ENCODE data around the gene MTX3.
A peak's percentile ranks its signal among the peaks of the same experiment; 100 is the strongest.

Gene MTX3

DNA sequence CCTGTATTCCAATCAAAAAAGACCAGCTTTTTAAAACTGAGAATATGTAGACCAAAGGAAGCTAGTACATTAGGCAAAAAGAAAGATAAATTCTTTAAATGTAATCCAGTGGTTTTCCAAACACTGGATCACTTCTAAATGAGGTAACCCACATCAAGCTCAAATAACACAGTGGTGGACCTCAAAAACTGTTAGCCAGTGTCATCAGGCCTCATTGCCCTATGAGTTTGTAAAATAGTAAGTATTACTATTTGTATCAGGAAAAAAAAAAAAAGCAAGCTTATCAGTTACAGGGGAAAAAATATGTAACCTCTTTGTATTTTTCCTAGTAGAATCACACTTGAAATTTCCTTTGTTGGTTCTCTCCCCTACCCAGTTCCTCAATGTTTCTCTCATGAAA is 6.7 kb downstream of the MTX3 start:
- H3K27ac ChIP-seq (ENCODE audit: poor library complexity, severe bottlenecking) = no peak overlapping the region
- H3K4me3 ChIP-seq (ENCODE audit: severe bottlenecking) = no peak overlapping the region
- TF ChIP-seq, protein P1, sequence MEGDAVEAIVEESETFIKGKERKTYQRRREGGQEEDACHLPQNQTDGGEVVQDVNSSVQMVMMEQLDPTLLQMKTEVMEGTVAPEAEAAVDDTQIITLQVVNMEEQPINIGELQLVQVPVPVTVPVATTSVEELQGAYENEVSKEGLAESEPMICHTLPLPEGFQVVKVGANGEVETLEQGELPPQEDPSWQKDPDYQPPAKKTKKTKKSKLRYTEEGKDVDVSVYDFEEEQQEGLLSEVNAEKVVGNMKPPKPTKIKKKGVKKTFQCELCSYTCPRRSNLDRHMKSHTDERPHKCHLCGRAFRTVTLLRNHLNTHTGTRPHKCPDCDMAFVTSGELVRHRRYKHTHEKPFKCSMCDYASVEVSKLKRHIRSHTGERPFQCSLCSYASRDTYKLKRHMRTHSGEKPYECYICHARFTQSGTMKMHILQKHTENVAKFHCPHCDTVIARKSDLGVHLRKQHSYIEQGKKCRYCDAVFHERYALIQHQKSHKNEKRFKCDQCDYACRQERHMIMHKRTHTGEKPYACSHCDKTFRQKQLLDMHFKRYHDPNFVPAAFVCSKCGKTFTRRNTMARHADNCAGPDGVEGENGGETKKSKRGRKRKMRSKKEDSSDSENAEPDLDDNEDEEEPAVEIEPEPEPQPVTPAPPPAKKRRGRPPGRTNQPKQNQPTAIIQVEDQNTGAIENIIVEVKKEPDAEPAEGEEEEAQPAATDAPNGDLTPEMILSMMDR (IDR thresholded peaks at IDR 0.05; ENCODE audit: poor library complexity, severe bottlenecking) = no peak
- DNase-seq (ENCODE audit: low spot score) = no peak
- H3K4me1 ChIP-seq (ENCODE audit: insufficient read depth, poor library complexity, severe bottlenecking) = peaks cover 2% of the 10 kb centered on the region
- no peak for ATAC-seq (ENCODE audit: low read depth)
- H3K9me3 ChIP-seq (ENCODE audit: severe bottlenecking) = no peaks in the 10 kb centered on the region
- peaks cover 93% of the 10 kb centered on the region for H3K36me3 ChIP-seq (ENCODE audit: low read depth)
- H3K27me3 ChIP-seq (ENCODE audit: insufficient read depth, poor library complexity, severe bottlenecking) = no peaks in the 10 kb centered on the region

DNA sequence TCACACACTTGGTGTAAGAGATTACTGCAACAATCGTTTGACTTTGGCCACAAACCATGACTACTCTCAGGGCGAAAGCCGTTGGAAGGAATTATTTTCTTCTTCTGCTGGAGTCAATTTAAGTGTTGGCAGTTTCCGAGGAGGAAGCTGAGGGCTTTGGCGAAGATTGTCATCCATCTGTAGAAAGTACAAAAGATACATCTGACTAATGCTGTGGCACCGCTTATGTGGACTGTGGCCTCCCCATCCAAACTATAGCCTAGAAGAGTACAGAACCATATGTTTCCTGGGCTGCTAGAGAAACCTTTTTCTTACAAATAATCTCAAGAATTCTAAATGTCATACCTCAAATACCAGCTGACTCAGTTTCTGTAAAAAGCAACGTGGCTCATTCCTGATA is 7.4 kb downstream of the MTX3 start:
- ATAC-seq (ENCODE audit: low read depth) = no peak
- TF ChIP-seq, protein P1 (IDR thresholded peaks at IDR 0.05; ENCODE audit: poor library complexity, severe bottlenecking) = no peak
- Histone ChIP-seq H3K4me1 (ENCODE audit: insufficient read depth, poor library complexity, severe bottlenecking) (no peaks in the 10 kb centered on the region), H3K9me3 (ENCODE audit: severe bottlenecking) (no peaks in the 10 kb centered on the region), H3K27me3 (ENCODE audit: insufficient read depth, poor library complexity, severe bottlenecking) (no peaks in the 10 kb centered on the region), H3K4me3 (ENCODE audit: severe bottlenecking) (no peak overlapping the region), H3K27ac (ENCODE audit: poor library complexity, severe bottlenecking) (no peak overlapping the region), H3K36me3 (ENCODE audit: low read depth) (peaks cover 93% of the 10 kb centered on the region)
- no peak for DNase-seq (ENCODE audit: low spot score)

- peaks cover 94% of the 10 kb centered on the region for H3K36me3 ChIP-seq (ENCODE audit: low read depth)
- no peaks in the 10 kb centered on the region for H3K9me3 ChIP-seq (ENCODE audit: severe bottlenecking)
- DNase-seq (ENCODE audit: low spot score) (no peak), ATAC-seq (ENCODE audit: low read depth) (no peak)
- no peaks in the 10 kb centered on the region for H3K27me3 ChIP-seq (ENCODE audit: insufficient read depth, poor library complexity, severe bottlenecking)
- no peak overlapping the region for H3K27ac ChIP-seq (ENCODE audit: poor library complexity, severe bottlenecking)
- no peaks in the 10 kb centered on the region for H3K4me1 ChIP-seq (ENCODE audit: insufficient read depth, poor library complexity, severe bottlenecking)
- no peak overlapping the region for H3K4me3 ChIP-seq (ENCODE audit: severe bottlenecking)
- TF ChIP-seq, protein P1 (IDR thresholded peaks at IDR 0.05; ENCODE audit: poor library complexity, severe bottlenecking) = no peak
Observed at GRCh38 chr5:79982136-79982535, 8.9 kb downstream of the MTX3 start.

- ATAC-seq (ENCODE audit: low read depth) = no peak
- TF ChIP-seq, protein P1 (IDR thresholded peaks at IDR 0.05; ENCODE audit: poor library complexity, severe bottlenecking) = no peak
- no peaks in the 10 kb centered on the region for H3K9me3 ChIP-seq (ENCODE audit: severe bottlenecking)
- H3K27ac ChIP-seq (ENCODE audit: poor library complexity, severe bottlenecking) = no peak overlapping the region
- no peaks in the 10 kb centered on the region for H3K27me3 ChIP-seq (ENCODE audit: insufficient read depth, poor library complexity, severe bottlenecking)
- no peak overlapping the region for H3K4me3 ChIP-seq (ENCODE audit: severe bottlenecking)
- DNase-seq (ENCODE audit: low spot score) = no peak
- peaks cover 12% of the 10 kb centered on the region for H3K4me1 ChIP-seq (ENCODE audit: insufficient read depth, poor library complexity, severe bottlenecking)
- peaks cover 50% of the 10 kb centered on the region for H3K36me3 ChIP-seq (ENCODE audit: low read depth)
Observed at GRCh38 chr5:79976759-79977515, 14.1 kb downstream of the MTX3 start.

DNA sequence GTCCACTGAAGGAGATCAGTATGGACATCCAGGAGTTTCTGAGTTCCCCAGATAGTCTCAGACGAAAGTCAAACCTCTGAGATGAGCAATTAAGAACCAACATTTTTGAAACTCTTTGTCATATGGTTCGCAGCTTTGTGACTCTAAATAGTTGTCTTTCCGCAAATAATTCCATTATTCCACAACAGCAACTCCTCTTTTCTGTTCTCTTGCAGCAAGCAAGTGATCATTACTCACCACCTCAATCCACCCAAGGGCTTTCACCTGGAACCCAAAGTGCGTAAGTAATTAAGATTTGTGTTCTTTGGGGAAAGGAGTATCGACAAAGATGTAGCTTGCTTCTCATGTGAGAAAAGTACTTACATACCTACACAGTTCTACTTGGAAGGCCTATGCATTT is 15.6 kb downstream of the MTX3 start:
- no peaks in the 10 kb centered on the region for H3K27me3 ChIP-seq (ENCODE audit: insufficient read depth, poor library complexity, severe bottlenecking)
- peaks cover 20% of the 10 kb centered on the region for H3K4me1 ChIP-seq (ENCODE audit: insufficient read depth, poor library complexity, severe bottlenecking)
- peak overlapping the region; percentile 69 for H3K27ac ChIP-seq (ENCODE audit: poor library complexity, severe bottlenecking)
- H3K36me3 ChIP-seq (ENCODE audit: low read depth) = peaks cover 35% of the 10 kb centered on the region
- DNase-seq (ENCODE audit: low spot score) (no peak), ATAC-seq (ENCODE audit: low read depth) (no peak)
- H3K4me3 ChIP-seq (ENCODE audit: severe bottlenecking) = no peak overlapping the region
- no peaks in the 10 kb centered on the region for H3K9me3 ChIP-seq (ENCODE audit: severe bottlenecking)
- TF ChIP-seq, protein P1 (IDR thresholded peaks at IDR 0.05; ENCODE audit: poor library complexity, severe bottlenecking) = no peak
